ENCODE results near the gene SLC25A22.

GRCh38 chr11:749731-750130, 48.4 kb downstream of the SLC25A22 start:
- no peak for TF ChIP-seq CTCF (IDR thresholded peaks at IDR 0.05; ENCODE audit: low read depth, low read length)
- no peak for TF ChIP-seq POLR2A (IDR thresholded peaks at IDR 0.05; ENCODE audit: extremely low read depth, insufficient read length)
- no peak for TF ChIP-seq MAX (IDR thresholded peaks at IDR 0.05; ENCODE audit: low read depth, low read length)
- TF ChIP-seq MYC (IDR thresholded peaks at IDR 0.05; ENCODE audit: low read depth, low read length), result no peak
